Thyroid gland (tissue), 4 donors: ENCODE data around the gene CD55. TPM values are rescaled to one million over a fixed set of nuclear protein-coding genes. Genes with fewer than 3 reads are reported as not detected.
"Not testable (repeated sequence)": the region's sequence is repeated elsewhere in the genome, so short reads cannot be mapped to it uniquely, and the experiment has no call there.

Experiments used
- DNase-seq, 2 donors: peaks; one replicate each; pipeline ENCODE4 v3.0.0-alpha.2; 2019
- H3K27ac ChIP-seq, 3 donors: fragments of 200-600 bp; sonication (generic); 1 replicate in 2 of 3; 2 replicates in 1 of 3; pipeline ENCODE4 v1.5.1; 2016 to 2019; ENCODE audit warnings: mild to moderate bottlenecking in 1 of 3, moderate library complexity in 1 of 3
- H3K27me3 ChIP-seq: fragments of 200-600 bp; sonication (generic); one replicate; pipeline ENCODE4 v1.5.1; 2019
- H3K36me3 ChIP-seq, 2 donors: fragments of 200-600 bp; sonication (generic); one replicate each; pipeline ENCODE4 v1.5.1; 2016 to 2019
- H3K4me1 ChIP-seq, 2 donors: fragments of 200-600 bp; sonication (generic); one replicate each; pipeline ENCODE4 v1.5.1; 2017 to 2019
- H3K4me3 ChIP-seq, 3 donors: fragments of 200-600 bp; sonication (generic); replicated peaks in 1 of 3; 1 replicate in 2 of 3; 2 replicates in 1 of 3; pipeline ENCODE4 v1.5.1; 2016; ENCODE audit warnings: mild to moderate bottlenecking in 1 of 3
- H3K9me3 ChIP-seq: fragments of 200-600 bp; sonication (generic); one replicate; pipeline ENCODE4 v1.5.1; 2017
- CTCF ChIP-seq, 6 experiments: fragments of 200-600 bp in 3 of 6; fragments of 450-650 bp in 3 of 6; sonication (generic) in 3 of 6; IDR thresholded peaks; one replicate each; pipeline ENCODE4 v1.5.1; 2016 to 2019; ENCODE audit warnings: antibody characterized with exemption in 6 of 6, mild to moderate bottlenecking in 2 of 6, inconsistent platforms in 1 of 6, moderate library complexity in 1 of 6
- POLR2A ChIP-seq, 2 donors: fragments of 450-650 bp; IDR thresholded peaks; one replicate each; pipeline ENCODE4 v1.6.1; 2017; ENCODE audit warnings: antibody characterized with exemption in 2 of 2, mild to moderate bottlenecking in 2 of 2, moderate library complexity in 1 of 2
- WGBS, 2 donors: methylation state at CpG; one replicate each; pipeline ENCODE4 v1.1.5; 2017; 5-methylcytosine and 5-hydroxymethylcytosine counted together
- intact Hi-C: fragments of 100-400 bp; cut with DNase I; formaldehyde crosslinking; loops from one replicate; pipeline ENCODE4 v1.15.1; 2023
- total RNA-seq, 4 donors: library from RNA; depleted of rRNA; stranded (reverse); fragments of >200 nt; gene quantifications; one replicate each; pipeline ENCODE4 v1.2.3, GENCODE V29; 2016

Gene CD55
- total RNA-seq, 4 donors from 2014 or later: 29.7 to 61.9 (median 43.3) TPM

GRCh38 chr1:207316141-207316540 is 5.3 kb upstream of the CD55 start:
- peak overlapping the region in 1 of 3 donors; percentile 26 for H3K27ac ChIP-seq
- intact Hi-C loops: no loop called here

GRCh38 chr1:207316622-207317391 is 4.7 kb upstream of the CD55 start:
- no peaks in the 10 kb centered on the region for H3K27me3 ChIP-seq
- peak; percentile 78 for DNase-seq
- peak in 1 of 2 donors; percentile 20 for TF ChIP-seq POLR2A (IDR thresholded peaks at IDR 0.05)
- no peak for TF ChIP-seq CTCF (IDR thresholded peaks at IDR 0.05)
- 40 to 49% methylated on average over 6 of the region's 6 CpGs for WGBS, 2 donors
- H3K4me3 ChIP-seq: no peak overlapping the region
- H3K4me1 ChIP-seq: peaks cover 4 to 18% of the 10 kb centered on the region in 2 donors
- H3K27ac ChIP-seq: peak overlapping the region; percentile 69 to 80 (median 77)
- no peaks in the 10 kb centered on the region for H3K36me3 ChIP-seq
- H3K9me3 ChIP-seq: no peaks in the 10 kb centered on the region
- intact Hi-C loops: no loop called here

More at GRCh38 chr1:207316141-207316540, 5.3 kb upstream of the CD55 start:
- Histone ChIP-seq H3K36me3 (no peaks in the 10 kb centered on the region), H3K9me3 (no peaks in the 10 kb centered on the region), H3K4me1 (peaks cover 4 to 18% of the 10 kb centered on the region in 2 donors), H3K4me3 (no peak overlapping the region), H3K27me3 (no peaks in the 10 kb centered on the region)
- peak; percentile 23 to 49 for DNase-seq
- TF ChIP-seq CTCF (IDR thresholded peaks at IDR 0.05) (no peak), POLR2A (IDR thresholded peaks at IDR 0.05) (no peak)

GRCh38 chr1:207317561-207317960 is 3.9 kb upstream of the CD55 start:
- H3K4me3 ChIP-seq: no peak overlapping the region
- TF ChIP-seq CTCF (IDR thresholded peaks at IDR 0.05): no peak
- TF ChIP-seq POLR2A (IDR thresholded peaks at IDR 0.05): no peak
- WGBS, 2 donors: 92 to 93% methylated on average over 3 of the region's 3 CpGs
- peaks cover 4 to 19% of the 10 kb centered on the region in 2 donors for H3K4me1 ChIP-seq
- intact Hi-C loops: no loop called here
- H3K27ac ChIP-seq: peak overlapping the region; percentile 69 to 80 (median 77)
- H3K27me3 ChIP-seq: no peaks in the 10 kb centered on the region
- no peaks in the 10 kb centered on the region for H3K9me3 ChIP-seq
- no peak for DNase-seq
- no peaks in the 10 kb centered on the region for H3K36me3 ChIP-seq

GRCh38 chr1:207318072-207318619 is 3.3 kb upstream of the CD55 start:
- Histone ChIP-seq H3K27ac (peak overlapping the region in 2 of 3 donors; percentile 69 to 77), H3K36me3 (no peaks in the 10 kb centered on the region), H3K4me1 (peaks cover 4 to 23% of the 10 kb centered on the region in 2 donors), H3K9me3 (no peaks in the 10 kb centered on the region), H3K27me3 (no peaks in the 10 kb centered on the region), H3K4me3 (no peak overlapping the region)
- no peak for DNase-seq
- 89 to 91% methylated on average over 3 of the region's 3 CpGs for WGBS, 2 donors
- intact Hi-C loops: no loop called here
- TF ChIP-seq CTCF (IDR thresholded peaks at IDR 0.05): no peak
- no peak for TF ChIP-seq POLR2A (IDR thresholded peaks at IDR 0.05)

- H3K36me3 ChIP-seq: no peaks in the 10 kb centered on the region
- peaks cover 4 to 23% of the 10 kb centered on the region in 2 donors for H3K4me1 ChIP-seq
- no peak for DNase-seq
- no peak overlapping the region for H3K27ac ChIP-seq
- no peaks in the 10 kb centered on the region for H3K27me3 ChIP-seq
- TF ChIP-seq CTCF (IDR thresholded peaks at IDR 0.05): no peak
- TF ChIP-seq POLR2A (IDR thresholded peaks at IDR 0.05): no peak
- no peak overlapping the region for H3K4me3 ChIP-seq
- H3K9me3 ChIP-seq: no peaks in the 10 kb centered on the region
- intact Hi-C loops: no loop called here
Observed at GRCh38 chr1:207319199-207319598, 2.3 kb upstream of the CD55 start.

- H3K9me3 ChIP-seq, intact Hi-C loops, H3K4me3 ChIP-seq, DNase-seq, H3K36me3 ChIP-seq, H3K27me3 ChIP-seq: not testable (repeated sequence)
- peaks cover 4 to 23% of the 10 kb centered on the region in 2 donors for H3K4me1 ChIP-seq
- WGBS, 2 donors: 50 to 76% methylated on average over 1 of the region's 1 CpG
- peak overlapping the region in 1 of 3 donors; percentile 97 for H3K27ac ChIP-seq
Observed at GRCh38 chr1:207320105-207320504, 1.4 kb upstream of the CD55 start.
